ENCODE measurements around the gene AGGF1.
A peak's percentile ranks its signal among the peaks of the same experiment; 100 is the strongest.
"Not testable (repeated sequence)": the region's sequence is repeated elsewhere in the genome, so short reads cannot be mapped to it uniquely, and the experiment has no call there.

Gene AGGF1

GRCh38 chr5:77065256-77065655 is 35.1 kb downstream of the AGGF1 start:
- Mint-ChIP-seq H3K9me3 (no peaks in the 10 kb centered on the region), H3K4me1 (peaks cover 8% of the 10 kb centered on the region), H3K4me3 (no peak overlapping the region), H3K27ac (no peak overlapping the region), H3K36me3 (peaks cover 71% of the 10 kb centered on the region)
- ATAC-seq (no peak), DNase-seq (ENCODE audit: low spot score in 2 of 2) (no peak)

GRCh38 chr5:77066184-77066583 is 36.0 kb downstream of the AGGF1 start:
- peaks cover 62% of the 10 kb centered on the region for H3K36me3 Mint-ChIP-seq
- no peaks in the 10 kb centered on the region for H3K9me3 Mint-ChIP-seq
- DNase-seq (ENCODE audit: low spot score in 2 of 2), result no peak
- peaks cover 8% of the 10 kb centered on the region for H3K4me1 Mint-ChIP-seq
- no peak for ATAC-seq
- no peak overlapping the region for H3K4me3 Mint-ChIP-seq
- no peak overlapping the region for H3K27ac Mint-ChIP-seq

DNA sequence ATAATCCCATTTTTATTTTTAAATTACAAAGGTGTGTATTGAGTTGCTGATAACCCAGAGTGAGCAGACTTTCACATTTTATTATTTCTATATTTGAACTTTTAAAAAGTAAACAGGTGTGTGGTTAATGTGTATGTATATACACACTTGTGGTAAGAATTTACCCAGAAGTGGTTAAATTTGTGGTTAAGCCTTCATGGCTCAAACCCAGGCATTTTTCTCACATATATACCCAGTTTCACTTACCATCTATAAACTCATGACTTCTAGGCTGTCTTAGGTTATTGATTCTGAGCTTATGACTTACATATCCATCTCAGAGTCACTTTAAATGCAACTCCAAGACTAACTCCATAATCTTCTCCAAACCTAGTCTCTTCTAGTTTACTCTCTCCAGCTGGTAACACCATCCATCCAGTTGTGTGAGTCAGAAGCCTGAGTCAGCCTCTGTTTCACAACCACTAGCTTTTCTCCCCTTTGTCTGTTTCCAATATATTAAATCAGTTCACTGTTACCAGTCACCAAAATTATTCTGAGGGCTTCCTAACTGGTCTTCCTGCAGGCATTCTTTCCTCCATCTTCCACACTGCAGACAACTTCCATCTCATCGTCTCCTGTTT is 36.7 kb downstream of the AGGF1 start:
- ATAC-seq, result no peak
- no peak for DNase-seq (ENCODE audit: low spot score in 2 of 2)
- Mint-ChIP-seq H3K27ac (no peak overlapping the region), H3K4me1 (peaks cover 8% of the 10 kb centered on the region), H3K9me3 (no peaks in the 10 kb centered on the region), H3K4me3 (no peak overlapping the region), H3K36me3 (peaks cover 54% of the 10 kb centered on the region)

DNA sequence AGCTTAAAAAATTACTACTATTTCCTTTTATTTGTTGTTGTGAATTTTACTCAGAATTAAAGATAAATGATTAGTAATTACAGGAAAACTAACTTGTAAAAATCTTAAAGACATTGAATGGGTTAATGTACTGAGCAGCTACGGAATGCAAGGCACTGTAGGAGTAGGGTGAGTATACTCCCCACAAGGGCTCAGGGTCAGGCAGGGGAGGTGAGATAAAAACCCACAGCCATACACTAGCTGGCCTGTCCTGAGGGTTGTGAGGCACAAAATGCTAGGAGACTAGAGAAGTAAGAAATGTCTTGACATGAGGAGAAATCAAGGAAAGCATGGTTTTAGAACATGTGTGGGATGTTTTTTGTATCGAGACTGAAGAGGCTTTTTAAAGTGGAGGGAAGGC is 43.5 kb downstream of the AGGF1 start:
- Mint-ChIP-seq H3K4me1 (peaks cover 11% of the 10 kb centered on the region), H3K36me3 (peaks cover 12% of the 10 kb centered on the region), H3K4me3 (no peak overlapping the region), H3K27ac (no peak overlapping the region), H3K9me3 (no peaks in the 10 kb centered on the region)
- DNase-seq (ENCODE audit: low spot score in 2 of 2) (no peak), ATAC-seq (no peak)

DNA sequence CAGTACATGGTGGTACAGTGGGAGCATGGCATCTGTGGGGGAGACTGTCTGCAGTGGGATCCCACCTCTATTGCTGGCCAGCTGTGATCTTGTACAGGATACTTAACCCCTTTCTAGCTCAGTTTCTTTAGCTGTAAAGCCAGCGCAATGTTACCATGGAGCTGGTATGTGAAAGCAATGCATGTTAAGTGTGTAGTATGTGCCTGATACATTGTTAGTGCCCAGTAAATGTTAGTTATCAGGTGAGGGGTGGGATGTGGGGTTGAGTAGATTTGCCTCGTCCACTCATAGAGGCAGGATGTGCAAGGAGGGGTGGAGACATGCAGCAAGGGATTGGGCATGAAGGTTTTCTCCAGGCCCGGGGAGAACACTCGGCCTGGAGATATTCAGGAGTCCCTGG is 44.5 kb downstream of the AGGF1 start:
- Mint-ChIP-seq H3K27ac (no peak overlapping the region), H3K4me3 (no peak overlapping the region)

DNA sequence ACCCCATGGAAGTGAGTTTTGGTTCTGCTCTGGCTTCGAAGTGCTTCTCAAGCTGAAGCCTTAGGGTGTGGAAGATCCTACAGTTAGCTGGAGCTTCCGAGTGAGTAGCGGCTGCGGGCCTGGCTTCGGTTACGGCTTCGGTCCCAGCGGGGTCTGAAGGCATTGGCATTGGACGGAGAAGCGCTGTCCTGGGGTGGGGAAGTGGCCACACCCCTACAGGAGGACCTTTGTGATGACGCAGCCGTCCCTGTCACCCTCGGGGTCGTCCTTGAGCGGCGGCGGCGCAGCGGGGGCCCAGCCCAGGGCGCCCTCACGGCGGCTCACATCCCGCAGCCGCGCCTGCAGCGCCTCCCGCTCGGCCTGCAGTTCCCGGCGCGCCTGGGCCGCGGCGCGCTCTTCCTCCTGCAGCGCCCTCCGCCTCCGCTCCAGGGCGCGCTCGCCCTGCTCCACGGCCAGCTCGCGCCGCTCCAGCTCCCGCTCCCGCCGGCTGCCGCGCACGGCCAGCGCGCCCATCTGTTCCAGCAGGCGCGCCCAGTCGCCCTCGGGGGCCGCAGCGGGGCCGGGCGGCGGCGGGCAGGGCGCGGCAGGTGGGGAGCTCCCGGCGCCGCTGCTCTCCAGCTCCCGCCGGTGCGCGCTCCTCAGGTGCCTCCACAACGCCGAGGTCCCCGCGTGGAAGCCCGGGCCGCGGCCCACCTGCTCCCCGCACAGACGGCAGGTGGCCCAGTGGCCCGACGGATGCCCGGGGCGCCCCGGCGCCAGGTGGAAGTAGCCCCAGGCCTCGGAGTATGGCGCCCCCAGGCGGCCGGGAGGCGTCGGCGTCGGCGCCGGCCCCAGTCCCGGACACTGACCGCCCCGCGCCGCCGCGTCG is 47.0 kb downstream of the AGGF1 start:
- DNase-seq (ENCODE audit: low spot score in 2 of 2), result peak; percentile 60 to 78
- Mint-ChIP-seq H3K9me3 (no peaks in the 10 kb centered on the region), H3K4me3 (peak overlapping the region; percentile 40), H3K27ac (no peak overlapping the region), H3K36me3 (peaks cover 6% of the 10 kb centered on the region), H3K4me1 (peaks cover 11% of the 10 kb centered on the region)
- peak; percentile 90 for ATAC-seq

More for the DNA sequence above, 44.5 kb downstream of the AGGF1 start:
- Mint-ChIP-seq H3K4me1 (peaks cover 11% of the 10 kb centered on the region), H3K36me3 (peaks cover 6% of the 10 kb centered on the region), H3K9me3 (no peaks in the 10 kb centered on the region)
- ATAC-seq, result no peak
- DNase-seq (ENCODE audit: low spot score in 2 of 2), result no peak

DNA sequence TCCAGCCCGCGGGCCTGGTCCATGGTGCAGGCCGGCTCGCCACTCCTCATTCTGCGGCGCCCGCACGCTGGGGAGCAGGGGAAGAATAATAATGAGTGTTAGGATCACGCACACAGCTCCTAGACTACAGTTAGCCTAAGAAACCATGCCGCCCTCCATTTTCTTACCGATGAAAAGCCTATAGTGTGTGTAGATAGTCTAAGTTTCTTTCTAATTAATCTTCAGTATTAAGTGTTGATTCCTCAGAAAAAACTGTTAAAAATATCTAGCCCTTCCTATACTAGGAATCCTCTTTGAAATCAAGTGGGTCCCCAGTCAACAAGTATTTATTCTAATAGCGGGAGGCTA is 47.6 kb downstream of the AGGF1 start:
- DNase-seq (ENCODE audit: low spot score in 2 of 2), result no peak
- H3K9me3 Mint-ChIP-seq, result no peaks in the 10 kb centered on the region
- H3K36me3 Mint-ChIP-seq, result peaks cover 6% of the 10 kb centered on the region
- H3K27ac Mint-ChIP-seq, result no peak overlapping the region
- no peak for ATAC-seq
- H3K4me3 Mint-ChIP-seq, result peak overlapping the region; percentile 40
- H3K4me1 Mint-ChIP-seq, result peaks cover 11% of the 10 kb centered on the region

DNA sequence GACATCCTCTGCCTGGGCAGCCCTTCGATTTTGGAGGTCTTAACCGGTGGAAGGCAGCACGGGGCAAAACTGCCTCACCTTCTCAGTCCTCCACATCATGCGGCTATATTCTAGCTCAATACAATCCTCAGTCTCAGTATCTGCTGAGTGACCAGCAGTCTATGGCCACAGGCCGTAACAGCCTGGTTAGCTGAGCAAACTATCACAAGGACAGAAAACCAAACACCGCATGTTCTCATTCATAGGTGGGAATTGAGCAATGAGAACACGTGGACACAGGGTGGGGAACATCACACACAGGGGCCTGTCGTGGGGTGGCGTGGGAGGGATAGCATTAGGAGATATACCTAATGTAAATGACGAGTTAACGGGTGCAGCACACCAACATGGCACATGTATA is 50.3 kb downstream of the AGGF1 start:
- DNase-seq (ENCODE audit: low spot score in 2 of 2); H3K27ac Mint-ChIP-seq; H3K36me3 Mint-ChIP-seq; H3K4me3 Mint-ChIP-seq; H3K9me3 Mint-ChIP-seq; ATAC-seq: not testable (repeated sequence)
- peaks cover 11% of the 10 kb centered on the region for H3K4me1 Mint-ChIP-seq

GRCh38 chr5:77080905-77081304 is 50.7 kb downstream of the AGGF1 start:
- Mint-ChIP-seq H3K27ac (no peak overlapping the region), H3K9me3 (no peaks in the 10 kb centered on the region), H3K36me3 (peaks cover 5% of the 10 kb centered on the region), H3K4me1 (peaks cover 10% of the 10 kb centered on the region), H3K4me3 (no peak overlapping the region)
- no peak for ATAC-seq
- no peak for DNase-seq (ENCODE audit: low spot score in 2 of 2)

DNA sequence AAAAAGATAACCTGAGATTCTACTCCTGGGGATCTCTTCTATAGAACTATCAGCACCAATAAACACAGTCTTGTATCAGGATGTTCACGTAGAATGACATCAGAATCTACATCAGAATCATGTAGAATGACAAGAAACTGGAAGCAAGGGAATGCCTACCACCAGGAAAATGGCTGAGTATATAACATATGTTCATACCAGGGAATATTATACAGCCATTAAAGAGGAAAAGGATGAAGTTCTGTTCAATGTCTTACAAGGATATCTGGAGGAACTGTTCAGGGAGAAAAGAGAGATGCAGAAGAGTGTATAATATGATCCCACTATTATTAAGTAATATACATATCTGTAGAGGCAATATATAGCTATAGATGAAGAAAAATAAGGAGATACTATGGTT is 52.1 kb downstream of the AGGF1 start:
- no peak for DNase-seq (ENCODE audit: low spot score in 2 of 2)
- H3K4me1 Mint-ChIP-seq, result peaks cover 10% of the 10 kb centered on the region
- no peaks in the 10 kb centered on the region for H3K9me3 Mint-ChIP-seq
- H3K36me3 Mint-ChIP-seq, result no peaks in the 10 kb centered on the region
- H3K4me3 Mint-ChIP-seq, result no peak overlapping the region
- no peak overlapping the region for H3K27ac Mint-ChIP-seq
- ATAC-seq, result no peak

GRCh38 chr5:77083088-77083487 is 52.9 kb downstream of the AGGF1 start:
- DNase-seq (ENCODE audit: low spot score in 2 of 2) (no peak), ATAC-seq (no peak)
- H3K27ac Mint-ChIP-seq, result no peak overlapping the region
- no peak overlapping the region for H3K4me3 Mint-ChIP-seq
- H3K36me3 Mint-ChIP-seq, result no peaks in the 10 kb centered on the region
- no peaks in the 10 kb centered on the region for H3K9me3 Mint-ChIP-seq
- peaks cover 12% of the 10 kb centered on the region for H3K4me1 Mint-ChIP-seq

- Mint-ChIP-seq H3K27ac (peak overlapping the region; percentile 57), H3K36me3 (no peaks in the 10 kb centered on the region), H3K4me1 (peaks cover 12% of the 10 kb centered on the region), H3K9me3 (no peaks in the 10 kb centered on the region), H3K4me3 (peak overlapping the region; percentile 72)
- no peak for ATAC-seq
- no peak for DNase-seq (ENCODE audit: low spot score in 2 of 2)
Observed at GRCh38 chr5:77086368-77086688, 56.1 kb downstream of the AGGF1 start.

- H3K27ac Mint-ChIP-seq, result peak within 1 kb of the TSS; percentile 57
- peaks cover 12% of the 10 kb centered on the region for H3K4me1 Mint-ChIP-seq
- peak; percentile 77 for ATAC-seq
- peak within 1 kb of the TSS; percentile 72 for H3K4me3 Mint-ChIP-seq
- peak; percentile 22 to 69 for DNase-seq (ENCODE audit: low spot score in 2 of 2)
- H3K9me3 Mint-ChIP-seq, result no peaks in the 10 kb centered on the region
- H3K36me3 Mint-ChIP-seq, result no peaks in the 10 kb centered on the region
Observed at GRCh38 chr5:77086689-77087483, 56.7 kb downstream of the AGGF1 start, which contains the start of gene ZBED3. ZBED3 (minus strand) TSS chr5:77087285; CDS start chr5:77077878, 9,407 bp downstream.

GRCh38 chr5:77087484-77088261 is 57.5 kb downstream of the AGGF1 start:
- Mint-ChIP-seq H3K4me1 (peaks cover 12% of the 10 kb centered on the region), H3K36me3 (no peaks in the 10 kb centered on the region), H3K27ac (peak overlapping the region; percentile 57), H3K4me3 (peak overlapping the region; percentile 72), H3K9me3 (no peaks in the 10 kb centered on the region)
- ATAC-seq, result no peak
- DNase-seq (ENCODE audit: low spot score in 2 of 2), result no peak

DNA sequence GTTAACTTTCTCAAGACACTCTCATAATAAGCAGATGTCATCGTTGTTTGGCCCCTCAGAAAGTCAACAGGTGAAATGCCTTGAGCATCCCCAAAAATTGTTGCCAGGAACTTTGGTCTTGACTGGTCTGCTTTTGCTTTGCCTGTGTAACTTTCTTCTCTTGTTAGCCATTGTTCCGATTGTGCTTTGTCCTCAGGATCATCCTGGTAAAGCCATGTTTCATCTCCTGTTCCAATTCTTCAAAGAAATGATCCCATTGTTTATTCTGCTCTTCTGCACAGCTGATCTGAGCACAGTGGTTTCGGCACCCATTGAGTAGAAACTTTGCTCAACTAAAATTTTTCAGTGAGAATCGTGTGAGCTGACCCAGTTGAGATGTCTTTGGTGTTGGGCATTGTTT is 65.0 kb downstream of the AGGF1 start:
- no peaks in the 10 kb centered on the region for H3K4me1 Mint-ChIP-seq
- H3K36me3 Mint-ChIP-seq, result no peaks in the 10 kb centered on the region
- H3K4me3 Mint-ChIP-seq, result no peak overlapping the region
- no peak for ATAC-seq
- no peak for DNase-seq (ENCODE audit: low spot score in 2 of 2)
- no peaks in the 10 kb centered on the region for H3K9me3 Mint-ChIP-seq
- no peak overlapping the region for H3K27ac Mint-ChIP-seq

Data from stimulated activated effector memory CD8-positive, alpha-beta T cell treated with anti-CD3 and anti-CD28 coated beads, Interleukin-12 subunit alpha, Interleukin-12 subunit beta, amount 100 ng/mL, for 72 hours (primary cell).